Uterus (tissue), 4 donors: Measurements from ENCODE around the gene MAP3K1. TPM values are rescaled to one million over a fixed set of nuclear protein-coding genes. Genes with fewer than 3 reads are reported as not detected.

ENCODE experiments used
- DNase-seq, 2 donors: peaks; one replicate each; pipeline ENCODE4 v3.0.0-alpha.2; 2019 to 2020
- H3K27ac ChIP-seq, 2 donors: fragments of 200-600 bp; sonication (generic); 1 replicate in 1 of 2; 2 replicates in 1 of 2; pipeline ENCODE4 v1.5.1; 2016 to 2018
- H3K27me3 ChIP-seq, 2 donors: fragments of 200-600 bp; sonication (generic); one replicate each; pipeline ENCODE4 v1.5.1; 2018 to 2019; ENCODE audit warnings: control low read depth in 1 of 2
- H3K36me3 ChIP-seq, 2 donors: fragments of 200-600 bp; sonication (generic); one replicate each; pipeline ENCODE4 v1.5.1; 2019; ENCODE audit warnings: control low read depth in 1 of 2
- H3K4me1 ChIP-seq, 2 donors: fragments of 200-600 bp; sonication (generic); one replicate each; pipeline ENCODE4 v1.5.1; 2018 to 2019; ENCODE audit warnings: control low read depth in 1 of 2
- H3K4me3 ChIP-seq, 2 donors: fragments of 200-600 bp; sonication (generic); 1 replicate in 1 of 2; 2 replicates in 1 of 2; pipeline ENCODE4 v1.5.1; 2018 to 2019; ENCODE audit warnings: mild to moderate bottlenecking in 1 of 2
- H3K9me3 ChIP-seq, 2 donors: fragments of 200-600 bp; sonication (generic); one replicate each; pipeline ENCODE4 v1.5.1; 2019; ENCODE audit warnings: control low read depth in 1 of 2
- CTCF ChIP-seq, 4 experiments: fragments of 200-600 bp in 2 of 4; fragments of 450-650 bp in 2 of 4; sonication (generic) in 2 of 4; IDR thresholded peaks; one replicate each; pipeline ENCODE4 v1.5.1; 2016 to 2019; ENCODE audit warnings: antibody characterized with exemption in 4 of 4, mild to moderate bottlenecking in 2 of 4, moderate library complexity in 1 of 4
- POLR2A ChIP-seq, 2 donors: fragments of 450-650 bp; IDR thresholded peaks; one replicate each; pipeline ENCODE4 v1.6.1; 2016; ENCODE audit warnings: antibody characterized with exemption in 2 of 2, mild to moderate bottlenecking in 1 of 2, moderate library complexity in 1 of 2
- intact Hi-C: fragments of 100-400 bp; cut with DNase I; formaldehyde crosslinking; loops from one replicate; pipeline ENCODE4 v1.15.1; 2023; ENCODE audit warnings: low total_unique reads
- total RNA-seq, 4 donors: library from RNA; depleted of rRNA in 3 of 4; stranded (reverse); fragments of >200 nt in 3 of 4; gene quantifications; one replicate each; pipeline versions ENCODE4 v1.1.0 to v1.2.4, GENCODE V29; 2014 to 2023
- donor health status: DM: yes; HTN: yes; CAD: no.

Gene MAP3K1
- total RNA-seq, 4 donors from 2014 or later = 9.0 to 95.3 (median 20.0) TPM

- Histone ChIP-seq H3K9me3 (no peaks in the 10 kb centered on the region), H3K27me3 (no peaks in the 10 kb centered on the region), H3K27ac (no peak overlapping the region), H3K4me1 (no peaks in the 10 kb centered on the region), H3K36me3 (no peaks in the 10 kb centered on the region), H3K4me3 (no peak overlapping the region)
- TF ChIP-seq CTCF (IDR thresholded peaks at IDR 0.05) (no peak), POLR2A (IDR thresholded peaks at IDR 0.05) (no peak)
- intact Hi-C loops = no loop called here
- no peak for DNase-seq
Measured at GRCh38 chr5:56808211-56808610, 7.1 kb upstream of the MAP3K1 start.

GRCh38 chr5:56810826-56811225, 4.5 kb upstream of the MAP3K1 start:
- intact Hi-C loops = no loop called here
- Histone ChIP-seq H3K9me3 (no peaks in the 10 kb centered on the region), H3K27ac (no peak overlapping the region), H3K27me3 (no peaks in the 10 kb centered on the region), H3K36me3 (no peaks in the 10 kb centered on the region), H3K4me1 (no peaks in the 10 kb centered on the region), H3K4me3 (no peak overlapping the region)
- no peak for DNase-seq
- TF ChIP-seq POLR2A (IDR thresholded peaks at IDR 0.05) (no peak), CTCF (IDR thresholded peaks at IDR 0.05) (no peak)

- Histone ChIP-seq H3K4me1 (peaks cover 0 to 2% of the 10 kb centered on the region in 2 donors), H3K4me3 (no peak overlapping the region), H3K27me3 (no peaks in the 10 kb centered on the region), H3K27ac (no peak overlapping the region), H3K9me3 (no peaks in the 10 kb centered on the region), H3K36me3 (no peaks in the 10 kb centered on the region)
- no peak for TF ChIP-seq CTCF (IDR thresholded peaks at IDR 0.05)
- no peak for TF ChIP-seq POLR2A (IDR thresholded peaks at IDR 0.05)
- intact Hi-C loops = no loop called here
- DNase-seq = no peak
Measured at GRCh38 chr5:56812110-56812509, 3.2 kb upstream of the MAP3K1 start.

GRCh38 chr5:56813302-56813701, 2.0 kb upstream of the MAP3K1 start:
- Histone ChIP-seq H3K4me3 (no peak overlapping the region), H3K27me3 (no peaks in the 10 kb centered on the region)

More at GRCh38 chr5:56813302-56813701, 2.0 kb upstream of the MAP3K1 start:
- intact Hi-C loops = no loop called here
- peaks cover 0 to 8% of the 10 kb centered on the region in 2 donors for H3K4me1 ChIP-seq
- H3K27ac ChIP-seq = no peak overlapping the region
- no peak for DNase-seq
- TF ChIP-seq CTCF (IDR thresholded peaks at IDR 0.05) = no peak
- TF ChIP-seq POLR2A (IDR thresholded peaks at IDR 0.05) = no peak
- H3K9me3 ChIP-seq = no peaks in the 10 kb centered on the region
- no peaks in the 10 kb centered on the region for H3K36me3 ChIP-seq
